PFSK-1 (cell line): ENCODE results near the gene GEN1.

Source experiments
- FOXP2 ChIP-seq: optimal IDR thresholded peaks from 2 replicates; pipeline ENCODE3; 2011; ENCODE audit warnings: borderline replicate concordance, control low read depth, inconsistent platforms; ENCODE audit not compliant: insufficient read depth; ENCODE audit errors: extremely low read length, extremely low read depth
- POLR2AphosphoS5 ChIP-seq: IDR thresholded peaks from 2 replicates; pipeline ENCODE4 v1.6.1; 2012; ENCODE audit warnings: low read depth, mild to moderate bottlenecking, control low read depth, low read length, moderate library complexity
- REST ChIP-seq, 2 experiments: IDR thresholded peaks; 2 replicates each; pipeline versions ENCODE4 v1.6.1 to v1.8.0; 2011 to 2012; ENCODE audit warnings: low read depth in 2 of 2, low read length in 2 of 2, control low read depth in 1 of 2, inconsistent platforms in 1 of 2, mild to moderate bottlenecking in 1 of 2, moderate library complexity in 1 of 2; ENCODE audit not compliant: insufficient read depth in 1 of 2
- SIN3A ChIP-seq: IDR thresholded peaks from 2 replicates; pipeline ENCODE4 v1.6.1; 2012; ENCODE audit warnings: mild to moderate bottlenecking, low read length, moderate library complexity, borderline replicate concordance; ENCODE audit not compliant: insufficient read depth
- TAF1 ChIP-seq: IDR thresholded peaks from 2 replicates; pipeline ENCODE4 v1.6.1; 2012; ENCODE audit warnings: low read length, control low read depth, borderline replicate concordance; ENCODE audit not compliant: insufficient read depth

The GEN1 gene

DNA sequence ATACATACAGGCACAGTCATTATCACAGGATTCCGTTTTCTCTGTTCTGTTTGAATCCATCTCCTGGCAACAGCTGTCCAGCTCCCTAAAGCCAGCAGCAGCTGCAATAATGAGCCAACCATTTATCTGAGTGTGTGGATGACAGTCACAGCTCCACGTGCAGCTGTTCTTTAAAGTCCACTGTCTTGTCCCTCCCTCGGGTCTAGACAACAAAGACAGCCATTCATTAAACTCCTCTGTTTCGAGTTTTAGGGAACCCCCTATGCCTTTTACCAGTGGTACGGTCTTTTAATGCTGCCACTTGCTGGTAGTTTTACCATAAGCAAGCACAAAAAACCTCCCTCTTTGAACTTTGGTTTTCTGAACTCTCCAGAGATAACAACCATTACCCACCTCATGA, 46.3 kb downstream of the GEN1 start:
- TF ChIP-seq TAF1 = no peak
- no peak for TF ChIP-seq FOXP2

DNA sequence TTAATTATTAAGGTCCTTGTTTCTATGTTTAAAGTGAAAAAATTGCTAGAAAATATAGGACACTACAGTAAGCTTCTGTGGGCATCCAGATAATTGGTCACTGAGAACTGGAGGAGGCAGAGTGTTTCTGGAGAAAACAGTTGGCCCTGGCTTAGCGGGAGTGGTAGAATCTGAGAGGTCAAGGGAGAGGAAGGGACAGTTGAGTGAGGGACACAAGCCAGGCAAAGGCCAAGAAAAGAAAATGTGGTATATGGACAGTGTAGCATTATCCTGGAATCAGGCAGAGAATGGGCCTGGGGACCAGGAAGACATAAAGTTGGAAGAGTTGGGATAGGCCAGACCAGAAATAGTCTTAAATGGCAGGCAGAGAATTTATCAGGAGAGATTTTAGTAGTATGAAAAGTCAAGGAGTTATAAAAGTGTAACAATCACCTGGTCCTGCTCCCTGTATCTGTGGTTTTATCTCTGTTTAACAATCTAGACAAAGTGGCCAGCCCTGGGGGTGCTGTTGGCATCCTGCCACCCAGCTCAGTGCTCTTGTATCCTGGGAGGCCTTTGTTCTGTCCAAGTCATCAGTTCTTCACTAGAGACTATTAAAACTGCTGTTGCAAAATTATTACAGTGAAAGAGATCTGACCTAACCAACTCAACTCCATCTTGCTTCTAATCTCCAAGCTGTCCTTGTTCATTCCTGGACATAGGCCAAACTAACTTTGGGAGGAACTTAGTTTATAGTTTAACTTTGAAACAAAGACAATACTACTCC, 46.9 kb downstream of the GEN1 start:
- TF ChIP-seq TAF1 (no peak), REST (IDR thresholded peaks at IDR 0.05; ENCODE audit: insufficient read depth in 1 of 2, low read depth in 2 of 2, low read length in 2 of 2) (no peak), POLR2AphosphoS5 (no peak), SIN3A (no peak), FOXP2 (no peak)

GRCh38 chr2:17803497-17803896, 49.6 kb downstream of the GEN1 start:
- TF ChIP-seq TAF1 (no peak), POLR2AphosphoS5 (no peak), SIN3A (no peak), REST (IDR thresholded peaks at IDR 0.05; ENCODE audit: insufficient read depth in 1 of 2, low read depth in 2 of 2, low read length in 2 of 2) (no peak), FOXP2 (no peak)

GRCh38 chr2:17804358-17804757, 50.4 kb downstream of the GEN1 start:
- TF ChIP-seq POLR2AphosphoS5 (no peak), SIN3A (no peak), TAF1 (no peak), FOXP2 (no peak), REST (IDR thresholded peaks at IDR 0.05; ENCODE audit: insufficient read depth in 1 of 2, low read depth in 2 of 2, low read length in 2 of 2) (no peak)

- TF ChIP-seq FOXP2 = no peak
- no peak for TF ChIP-seq REST (IDR thresholded peaks at IDR 0.05; ENCODE audit: insufficient read depth in 1 of 2, low read depth in 2 of 2, low read length in 2 of 2)
- no peak for TF ChIP-seq POLR2AphosphoS5
- no peak for TF ChIP-seq TAF1
- no peak for TF ChIP-seq SIN3A
Measured at GRCh38 chr2:17805166-17805565, 51.2 kb downstream of the GEN1 start.
